K562 (cell line): ENCODE measurements around the gene CNIH4. TPM values are rescaled to one million over a fixed set of nuclear protein-coding genes. Genes with fewer than 3 reads are reported as not detected.

Experiments used
- NCOR1 ChIP-seq: fragments of 450-650 bp; IDR thresholded peaks from 2 replicates; pipeline ENCODE4 v1.6.1; 2016; ENCODE audit warnings: mild to moderate bottlenecking, moderate library complexity
- SMAD3 ChIP-seq: fragments of 450-650 bp; formaldehyde crosslinking; conservative IDR thresholded peaks from 2 replicates; pipeline ENCODE4 v1.4.0; 2020; ENCODE audit warnings: mild to moderate bottlenecking
- TGIF2 ChIP-seq: sonication (generic); formaldehyde crosslinking; IDR thresholded peaks from 2 replicates; pipeline ENCODE4 v1.8.1; 2022; ENCODE audit warnings: mild to moderate bottlenecking, missing genetic modification reagents, moderate library complexity
- polyA plus RNA-seq, 8 experiments: library from polyadenylated mRNA; depleted of rRNA in 4 of 8; stranded (reverse) in 5 of 8; unstranded in 3 of 8; fragments of >200 nt; fragmentation: Nextera tagmentation in 2 of 8; fragmentation: Illumina TruSeq in 1 of 8; extraction: Ambion mirVana in 2 of 8; extraction: Trizol in 1 of 8; gene quantifications; 2 replicates each; pipeline versions ENCODE4 v1.2.1 to v1.2.3, GENCODE V29; 2011 to 2014; ENCODE audit warnings: inconsistent platforms in 1 of 8, missing spikeins in 1 of 8
- total RNA-seq, 7 experiments: library from RNA; depleted of rRNA in 6 of 7; stranded (reverse); fragments of >200 nt in 6 of 7; fragmentation: Illumina TruSeq in 2 of 7; extraction: Trizol in 2 of 7; gene quantifications; 2 replicates each; pipeline versions ENCODE4 v1.2.1 to v1.2.3, GENCODE V29; 2011 to 2021; ENCODE audit warnings: low replicate concordance in 1 of 7
- TF ChIP-seq, protein P1 (sequence below): fragments of 450-650 bp; IDR thresholded peaks from 2 replicates; pipeline ENCODE4 v1.6.1; 2017; ENCODE audit warnings: antibody characterized with exemption, mild to moderate bottlenecking
- TF ChIP-seq, protein P2 (sequence below): fragments of 200-600 bp; sonication (generic); IDR thresholded peaks from one replicate; pipeline ENCODE4 v1.6.1; 2012; ENCODE audit warnings: mild to moderate bottlenecking, low read depth, low read length, inconsistent platforms
- TF ChIP-seq, protein P3 (sequence below): fragments of 450-650 bp; formaldehyde crosslinking; IDR thresholded peaks from 2 replicates; pipeline ENCODE4 v1.4.0; 2022; ENCODE audit warnings: mild to moderate bottlenecking, moderate library complexity
- TF ChIP-seq, protein P4 (sequence below): fragments of 250-450 bp; sonication (Bioruptor Pico); IDR thresholded peaks from 2 replicates; pipeline ENCODE4 v1.8.0; 2022; ENCODE audit warnings: inconsistent platforms

Gene CNIH4
- total and polyA plus RNA-seq, 9 of the 15 experiments (the other 6 are each of a cell fraction or from before 2014, with no cell fraction given) = 41.3 to 266 (median 61.1) TPM

DNA sequence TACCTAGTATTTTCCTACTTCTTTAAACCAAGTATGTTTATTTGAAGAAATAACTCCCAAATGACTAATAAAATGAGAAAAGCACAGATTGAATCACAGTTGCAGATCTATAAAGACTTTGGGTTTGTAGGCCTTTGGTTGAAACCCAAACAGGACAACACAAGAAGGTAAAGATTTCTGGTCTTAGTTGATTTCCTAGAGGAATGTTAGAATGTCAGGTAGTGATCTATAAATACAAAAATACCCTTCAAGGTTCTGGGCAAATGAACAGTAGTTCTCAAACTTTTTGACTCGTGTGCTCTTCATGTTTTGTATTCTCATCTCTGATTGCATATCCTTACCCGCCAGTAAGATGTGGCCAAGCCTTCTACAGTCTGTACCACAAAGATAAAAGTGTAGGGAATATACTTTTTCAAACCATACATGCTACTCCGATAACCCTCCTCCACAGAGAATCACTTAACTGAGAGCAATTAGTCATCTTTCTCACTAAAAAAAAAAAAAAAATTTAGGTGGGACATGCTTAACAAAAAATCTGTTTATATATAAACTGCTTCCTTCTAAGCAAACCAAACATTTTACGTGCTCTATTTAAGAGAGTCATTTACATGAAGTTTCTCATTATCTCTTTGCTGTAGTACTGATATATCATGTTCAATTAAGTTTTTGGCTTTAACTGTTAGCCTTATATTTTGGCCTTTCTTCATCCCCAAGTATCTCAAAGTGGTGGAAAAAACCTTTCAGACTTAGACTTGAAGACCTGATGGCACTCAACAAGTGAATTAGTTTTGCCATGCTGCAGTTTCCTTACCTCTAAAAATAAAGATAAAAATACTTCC, 36.0 kb downstream of the CNIH4 start (continued):
- TF ChIP-seq, protein P1, sequence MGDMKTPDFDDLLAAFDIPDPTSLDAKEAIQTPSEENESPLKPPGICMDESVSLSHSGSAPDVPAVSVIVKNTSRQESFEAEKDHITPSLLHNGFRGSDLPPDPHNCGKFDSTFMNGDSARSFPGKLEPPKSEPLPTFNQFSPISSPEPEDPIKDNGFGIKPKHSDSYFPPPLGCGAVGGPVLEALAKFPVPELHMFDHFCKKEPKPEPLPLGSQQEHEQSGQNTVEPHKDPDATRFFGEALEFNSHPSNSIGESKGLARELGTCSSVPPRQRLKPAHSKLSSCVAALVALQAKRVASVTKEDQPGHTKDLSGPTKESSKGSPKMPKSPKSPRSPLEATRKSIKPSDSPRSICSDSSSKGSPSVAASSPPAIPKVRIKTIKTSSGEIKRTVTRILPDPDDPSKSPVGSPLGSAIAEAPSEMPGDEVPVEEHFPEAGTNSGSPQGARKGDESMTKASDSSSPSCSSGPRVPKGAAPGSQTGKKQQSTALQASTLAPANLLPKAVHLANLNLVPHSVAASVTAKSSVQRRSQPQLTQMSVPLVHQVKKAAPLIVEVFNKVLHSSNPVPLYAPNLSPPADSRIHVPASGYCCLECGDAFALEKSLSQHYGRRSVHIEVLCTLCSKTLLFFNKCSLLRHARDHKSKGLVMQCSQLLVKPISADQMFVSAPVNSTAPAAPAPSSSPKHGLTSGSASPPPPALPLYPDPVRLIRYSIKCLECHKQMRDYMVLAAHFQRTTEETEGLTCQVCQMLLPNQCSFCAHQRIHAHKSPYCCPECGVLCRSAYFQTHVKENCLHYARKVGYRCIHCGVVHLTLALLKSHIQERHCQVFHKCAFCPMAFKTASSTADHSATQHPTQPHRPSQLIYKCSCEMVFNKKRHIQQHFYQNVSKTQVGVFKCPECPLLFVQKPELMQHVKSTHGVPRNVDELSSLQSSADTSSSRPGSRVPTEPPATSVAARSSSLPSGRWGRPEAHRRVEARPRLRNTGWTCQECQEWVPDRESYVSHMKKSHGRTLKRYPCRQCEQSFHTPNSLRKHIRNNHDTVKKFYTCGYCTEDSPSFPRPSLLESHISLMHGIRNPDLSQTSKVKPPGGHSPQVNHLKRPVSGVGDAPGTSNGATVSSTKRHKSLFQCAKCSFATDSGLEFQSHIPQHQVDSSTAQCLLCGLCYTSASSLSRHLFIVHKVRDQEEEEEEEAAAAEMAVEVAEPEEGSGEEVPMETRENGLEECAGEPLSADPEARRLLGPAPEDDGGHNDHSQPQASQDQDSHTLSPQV = peak; percentile 56; the same call in 1 of the 2 replicates
- TF ChIP-seq, protein P2, sequence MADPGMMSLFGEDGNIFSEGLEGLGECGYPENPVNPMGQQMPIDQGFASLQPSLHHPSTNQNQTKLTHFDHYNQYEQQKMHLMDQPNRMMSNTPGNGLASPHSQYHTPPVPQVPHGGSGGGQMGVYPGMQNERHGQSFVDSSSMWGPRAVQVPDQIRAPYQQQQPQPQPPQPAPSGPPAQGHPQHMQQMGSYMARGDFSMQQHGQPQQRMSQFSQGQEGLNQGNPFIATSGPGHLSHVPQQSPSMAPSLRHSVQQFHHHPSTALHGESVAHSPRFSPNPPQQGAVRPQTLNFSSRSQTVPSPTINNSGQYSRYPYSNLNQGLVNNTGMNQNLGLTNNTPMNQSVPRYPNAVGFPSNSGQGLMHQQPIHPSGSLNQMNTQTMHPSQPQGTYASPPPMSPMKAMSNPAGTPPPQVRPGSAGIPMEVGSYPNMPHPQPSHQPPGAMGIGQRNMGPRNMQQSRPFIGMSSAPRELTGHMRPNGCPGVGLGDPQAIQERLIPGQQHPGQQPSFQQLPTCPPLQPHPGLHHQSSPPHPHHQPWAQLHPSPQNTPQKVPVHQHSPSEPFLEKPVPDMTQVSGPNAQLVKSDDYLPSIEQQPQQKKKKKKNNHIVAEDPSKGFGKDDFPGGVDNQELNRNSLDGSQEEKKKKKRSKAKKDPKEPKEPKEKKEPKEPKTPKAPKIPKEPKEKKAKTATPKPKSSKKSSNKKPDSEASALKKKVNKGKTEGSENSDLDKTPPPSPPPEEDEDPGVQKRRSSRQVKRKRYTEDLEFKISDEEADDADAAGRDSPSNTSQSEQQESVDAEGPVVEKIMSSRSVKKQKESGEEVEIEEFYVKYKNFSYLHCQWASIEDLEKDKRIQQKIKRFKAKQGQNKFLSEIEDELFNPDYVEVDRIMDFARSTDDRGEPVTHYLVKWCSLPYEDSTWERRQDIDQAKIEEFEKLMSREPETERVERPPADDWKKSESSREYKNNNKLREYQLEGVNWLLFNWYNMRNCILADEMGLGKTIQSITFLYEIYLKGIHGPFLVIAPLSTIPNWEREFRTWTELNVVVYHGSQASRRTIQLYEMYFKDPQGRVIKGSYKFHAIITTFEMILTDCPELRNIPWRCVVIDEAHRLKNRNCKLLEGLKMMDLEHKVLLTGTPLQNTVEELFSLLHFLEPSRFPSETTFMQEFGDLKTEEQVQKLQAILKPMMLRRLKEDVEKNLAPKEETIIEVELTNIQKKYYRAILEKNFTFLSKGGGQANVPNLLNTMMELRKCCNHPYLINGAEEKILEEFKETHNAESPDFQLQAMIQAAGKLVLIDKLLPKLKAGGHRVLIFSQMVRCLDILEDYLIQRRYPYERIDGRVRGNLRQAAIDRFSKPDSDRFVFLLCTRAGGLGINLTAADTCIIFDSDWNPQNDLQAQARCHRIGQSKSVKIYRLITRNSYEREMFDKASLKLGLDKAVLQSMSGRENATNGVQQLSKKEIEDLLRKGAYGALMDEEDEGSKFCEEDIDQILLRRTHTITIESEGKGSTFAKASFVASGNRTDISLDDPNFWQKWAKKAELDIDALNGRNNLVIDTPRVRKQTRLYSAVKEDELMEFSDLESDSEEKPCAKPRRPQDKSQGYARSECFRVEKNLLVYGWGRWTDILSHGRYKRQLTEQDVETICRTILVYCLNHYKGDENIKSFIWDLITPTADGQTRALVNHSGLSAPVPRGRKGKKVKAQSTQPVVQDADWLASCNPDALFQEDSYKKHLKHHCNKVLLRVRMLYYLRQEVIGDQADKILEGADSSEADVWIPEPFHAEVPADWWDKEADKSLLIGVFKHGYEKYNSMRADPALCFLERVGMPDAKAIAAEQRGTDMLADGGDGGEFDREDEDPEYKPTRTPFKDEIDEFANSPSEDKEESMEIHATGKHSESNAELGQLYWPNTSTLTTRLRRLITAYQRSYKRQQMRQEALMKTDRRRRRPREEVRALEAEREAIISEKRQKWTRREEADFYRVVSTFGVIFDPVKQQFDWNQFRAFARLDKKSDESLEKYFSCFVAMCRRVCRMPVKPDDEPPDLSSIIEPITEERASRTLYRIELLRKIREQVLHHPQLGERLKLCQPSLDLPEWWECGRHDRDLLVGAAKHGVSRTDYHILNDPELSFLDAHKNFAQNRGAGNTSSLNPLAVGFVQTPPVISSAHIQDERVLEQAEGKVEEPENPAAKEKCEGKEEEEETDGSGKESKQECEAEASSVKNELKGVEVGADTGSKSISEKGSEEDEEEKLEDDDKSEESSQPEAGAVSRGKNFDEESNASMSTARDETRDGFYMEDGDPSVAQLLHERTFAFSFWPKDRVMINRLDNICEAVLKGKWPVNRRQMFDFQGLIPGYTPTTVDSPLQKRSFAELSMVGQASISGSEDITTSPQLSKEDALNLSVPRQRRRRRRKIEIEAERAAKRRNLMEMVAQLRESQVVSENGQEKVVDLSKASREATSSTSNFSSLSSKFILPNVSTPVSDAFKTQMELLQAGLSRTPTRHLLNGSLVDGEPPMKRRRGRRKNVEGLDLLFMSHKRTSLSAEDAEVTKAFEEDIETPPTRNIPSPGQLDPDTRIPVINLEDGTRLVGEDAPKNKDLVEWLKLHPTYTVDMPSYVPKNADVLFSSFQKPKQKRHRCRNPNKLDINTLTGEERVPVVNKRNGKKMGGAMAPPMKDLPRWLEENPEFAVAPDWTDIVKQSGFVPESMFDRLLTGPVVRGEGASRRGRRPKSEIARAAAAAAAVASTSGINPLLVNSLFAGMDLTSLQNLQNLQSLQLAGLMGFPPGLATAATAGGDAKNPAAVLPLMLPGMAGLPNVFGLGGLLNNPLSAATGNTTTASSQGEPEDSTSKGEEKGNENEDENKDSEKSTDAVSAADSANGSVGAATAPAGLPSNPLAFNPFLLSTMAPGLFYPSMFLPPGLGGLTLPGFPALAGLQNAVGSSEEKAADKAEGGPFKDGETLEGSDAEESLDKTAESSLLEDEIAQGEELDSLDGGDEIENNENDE = no peak
- TF ChIP-seq, protein P3, sequence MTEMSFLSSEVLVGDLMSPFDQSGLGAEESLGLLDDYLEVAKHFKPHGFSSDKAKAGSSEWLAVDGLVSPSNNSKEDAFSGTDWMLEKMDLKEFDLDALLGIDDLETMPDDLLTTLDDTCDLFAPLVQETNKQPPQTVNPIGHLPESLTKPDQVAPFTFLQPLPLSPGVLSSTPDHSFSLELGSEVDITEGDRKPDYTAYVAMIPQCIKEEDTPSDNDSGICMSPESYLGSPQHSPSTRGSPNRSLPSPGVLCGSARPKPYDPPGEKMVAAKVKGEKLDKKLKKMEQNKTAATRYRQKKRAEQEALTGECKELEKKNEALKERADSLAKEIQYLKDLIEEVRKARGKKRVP = no peak
- TF ChIP-seq TGIF2 (CRISPR knock-in tag) = no peak
- TF ChIP-seq, protein P4, sequence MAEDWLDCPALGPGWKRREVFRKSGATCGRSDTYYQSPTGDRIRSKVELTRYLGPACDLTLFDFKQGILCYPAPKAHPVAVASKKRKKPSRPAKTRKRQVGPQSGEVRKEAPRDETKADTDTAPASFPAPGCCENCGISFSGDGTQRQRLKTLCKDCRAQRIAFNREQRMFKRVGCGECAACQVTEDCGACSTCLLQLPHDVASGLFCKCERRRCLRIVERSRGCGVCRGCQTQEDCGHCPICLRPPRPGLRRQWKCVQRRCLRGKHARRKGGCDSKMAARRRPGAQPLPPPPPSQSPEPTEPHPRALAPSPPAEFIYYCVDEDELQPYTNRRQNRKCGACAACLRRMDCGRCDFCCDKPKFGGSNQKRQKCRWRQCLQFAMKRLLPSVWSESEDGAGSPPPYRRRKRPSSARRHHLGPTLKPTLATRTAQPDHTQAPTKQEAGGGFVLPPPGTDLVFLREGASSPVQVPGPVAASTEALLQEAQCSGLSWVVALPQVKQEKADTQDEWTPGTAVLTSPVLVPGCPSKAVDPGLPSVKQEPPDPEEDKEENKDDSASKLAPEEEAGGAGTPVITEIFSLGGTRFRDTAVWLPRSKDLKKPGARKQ (CRISPR knock-in tag) = 0 out of 2 replicates have a peak, but pooled peaks have one; percentile 58
- TF ChIP-seq SMAD3 (CRISPR knock-in tag) = no peak
- TF ChIP-seq NCOR1 = peak; percentile 94
